ENCODE results near the gene CREB5. TPM values are rescaled to one million over a fixed set of nuclear protein-coding genes. Genes with fewer than 3 reads are reported as not detected.

The CREB5 gene
- total RNA-seq, 1 donor, result 17.8 TPM

GRCh38 chr7:28414453-28414852, 2.1 kb downstream of the CREB5 start:
- Histone ChIP-seq H3K27me3 (ENCODE audit: insufficient read depth, low read length) (peaks cover 68% of the 10 kb centered on the region), H3K4me3 (ENCODE audit: low read length) (no peak overlapping the region), H3K4me1 (ENCODE audit: insufficient read depth, low read length) (peaks cover 18% of the 10 kb centered on the region)

GRCh38 chr7:28417321-28417940, 5.1 kb downstream of the CREB5 start:
- Histone ChIP-seq H3K4me1 (ENCODE audit: insufficient read depth, low read length) (no peaks in the 10 kb centered on the region), H3K9me3 (ENCODE audit: low read depth, low read length) (no peaks in the 10 kb centered on the region), H3K27me3 (ENCODE audit: insufficient read depth, low read length) (peaks cover 43% of the 10 kb centered on the region), H3K4me3 (ENCODE audit: low read length) (no peak overlapping the region)

More at GRCh38 chr7:28414453-28414852, 2.1 kb downstream of the CREB5 start:
- no peaks in the 10 kb centered on the region for H3K9me3 ChIP-seq (ENCODE audit: low read depth, low read length)

- Histone ChIP-seq H3K27me3 (ENCODE audit: insufficient read depth, low read length) (peaks cover 35% of the 10 kb centered on the region), H3K4me1 (ENCODE audit: insufficient read depth, low read length) (no peaks in the 10 kb centered on the region), H3K4me3 (ENCODE audit: low read length) (no peak overlapping the region), H3K9me3 (ENCODE audit: low read depth, low read length) (no peaks in the 10 kb centered on the region)
Measured at GRCh38 chr7:28418311-28418710, 6.0 kb downstream of the CREB5 start.

GRCh38 chr7:28418966-28419365, 6.6 kb downstream of the CREB5 start:
- H3K27me3 ChIP-seq (ENCODE audit: insufficient read depth, low read length), result peaks cover 28% of the 10 kb centered on the region
- no peaks in the 10 kb centered on the region for H3K4me1 ChIP-seq (ENCODE audit: insufficient read depth, low read length)
- no peak overlapping the region for H3K4me3 ChIP-seq (ENCODE audit: low read length)
- no peaks in the 10 kb centered on the region for H3K9me3 ChIP-seq (ENCODE audit: low read depth, low read length)

GRCh38 chr7:28419716-28420115, 7.4 kb downstream of the CREB5 start:
- Histone ChIP-seq H3K4me1 (ENCODE audit: insufficient read depth, low read length) (no peaks in the 10 kb centered on the region), H3K4me3 (ENCODE audit: low read length) (no peak overlapping the region), H3K27me3 (ENCODE audit: insufficient read depth, low read length) (peaks cover 21% of the 10 kb centered on the region), H3K9me3 (ENCODE audit: low read depth, low read length) (no peaks in the 10 kb centered on the region)

- no peaks in the 10 kb centered on the region for H3K4me1 ChIP-seq (ENCODE audit: insufficient read depth, low read length)
- H3K4me3 ChIP-seq (ENCODE audit: low read length), result no peak overlapping the region
- H3K9me3 ChIP-seq (ENCODE audit: low read depth, low read length), result no peaks in the 10 kb centered on the region
- peaks cover 3% of the 10 kb centered on the region for H3K27me3 ChIP-seq (ENCODE audit: insufficient read depth, low read length)
Measured at GRCh38 chr7:28423112-28423511, 10.8 kb downstream of the CREB5 start.

- peaks cover 3% of the 10 kb centered on the region for H3K27me3 ChIP-seq (ENCODE audit: insufficient read depth, low read length)
- H3K9me3 ChIP-seq (ENCODE audit: low read depth, low read length), result no peaks in the 10 kb centered on the region
- H3K4me1 ChIP-seq (ENCODE audit: insufficient read depth, low read length), result no peaks in the 10 kb centered on the region
- no peak overlapping the region for H3K4me3 ChIP-seq (ENCODE audit: low read length)
Measured at GRCh38 chr7:28423918-28424514, 11.7 kb downstream of the CREB5 start.

GRCh38 chr7:28425496-28425895, 13.2 kb downstream of the CREB5 start:
- H3K4me3 ChIP-seq (ENCODE audit: low read length), result no peak overlapping the region
- no peaks in the 10 kb centered on the region for H3K9me3 ChIP-seq (ENCODE audit: low read depth, low read length)
- H3K27me3 ChIP-seq (ENCODE audit: insufficient read depth, low read length), result no peaks in the 10 kb centered on the region
- no peaks in the 10 kb centered on the region for H3K4me1 ChIP-seq (ENCODE audit: insufficient read depth, low read length)

- no peak overlapping the region for H3K4me3 ChIP-seq (ENCODE audit: low read length)
- peaks cover 4% of the 10 kb centered on the region for H3K27me3 ChIP-seq (ENCODE audit: insufficient read depth, low read length)
- H3K4me1 ChIP-seq (ENCODE audit: insufficient read depth, low read length), result no peaks in the 10 kb centered on the region
- H3K9me3 ChIP-seq (ENCODE audit: low read depth, low read length), result no peaks in the 10 kb centered on the region
Measured at GRCh38 chr7:28427236-28427635, 14.9 kb downstream of the CREB5 start.

GRCh38 chr7:28430616-28431015, 18.3 kb downstream of the CREB5 start:
- Histone ChIP-seq H3K4me1 (ENCODE audit: insufficient read depth, low read length) (no peaks in the 10 kb centered on the region), H3K9me3 (ENCODE audit: low read depth, low read length) (no peaks in the 10 kb centered on the region), H3K27me3 (ENCODE audit: insufficient read depth, low read length) (peaks cover 17% of the 10 kb centered on the region), H3K4me3 (ENCODE audit: low read length) (no peak overlapping the region)

GRCh38 chr7:28432105-28432504, 19.8 kb downstream of the CREB5 start:
- no peaks in the 10 kb centered on the region for H3K9me3 ChIP-seq (ENCODE audit: low read depth, low read length)

GRCh38 chr7:28433039-28433438, 20.7 kb downstream of the CREB5 start:
- Histone ChIP-seq H3K4me3 (ENCODE audit: low read length) (no peak overlapping the region), H3K4me1 (ENCODE audit: insufficient read depth, low read length) (no peaks in the 10 kb centered on the region), H3K9me3 (ENCODE audit: low read depth, low read length) (no peaks in the 10 kb centered on the region), H3K27me3 (ENCODE audit: insufficient read depth, low read length) (peaks cover 17% of the 10 kb centered on the region)

More at GRCh38 chr7:28432105-28432504, 19.8 kb downstream of the CREB5 start:
- H3K4me1 ChIP-seq (ENCODE audit: insufficient read depth, low read length), result no peaks in the 10 kb centered on the region
- peaks cover 17% of the 10 kb centered on the region for H3K27me3 ChIP-seq (ENCODE audit: insufficient read depth, low read length)
- H3K4me3 ChIP-seq (ENCODE audit: low read length), result no peak overlapping the region

GRCh38 chr7:28433699-28434219, 21.4 kb downstream of the CREB5 start:
- Histone ChIP-seq H3K4me3 (ENCODE audit: low read length) (no peak overlapping the region), H3K27me3 (ENCODE audit: insufficient read depth, low read length) (peaks cover 17% of the 10 kb centered on the region), H3K9me3 (ENCODE audit: low read depth, low read length) (no peaks in the 10 kb centered on the region), H3K4me1 (ENCODE audit: insufficient read depth, low read length) (no peaks in the 10 kb centered on the region)

GRCh38 chr7:28434510-28434909, 22.2 kb downstream of the CREB5 start:
- Histone ChIP-seq H3K4me1 (ENCODE audit: insufficient read depth, low read length) (no peaks in the 10 kb centered on the region), H3K4me3 (ENCODE audit: low read length) (no peak overlapping the region), H3K9me3 (ENCODE audit: low read depth, low read length) (no peaks in the 10 kb centered on the region), H3K27me3 (ENCODE audit: insufficient read depth, low read length) (peaks cover 17% of the 10 kb centered on the region)

GRCh38 chr7:28435152-28435551, 22.8 kb downstream of the CREB5 start:
- Histone ChIP-seq H3K4me3 (ENCODE audit: low read length) (no peak overlapping the region), H3K4me1 (ENCODE audit: insufficient read depth, low read length) (no peaks in the 10 kb centered on the region), H3K9me3 (ENCODE audit: low read depth, low read length) (no peaks in the 10 kb centered on the region), H3K27me3 (ENCODE audit: insufficient read depth, low read length) (peaks cover 17% of the 10 kb centered on the region)
